Activated T-helper 2 cell treated with anti-CD3 and anti-CD28 coated beads, Interferon-gamma antibody, Interleukin-2, Interleukin-4, amounts not matched to agents 10 μg/mL and 5 μg/mL and 100 μg/mL, durations not matched to agents 14 hours and 24 hours and 36 hours (primary cell): ENCODE measurements around the gene POC1A. TPM values are rescaled to one million over a fixed set of nuclear protein-coding genes. Genes with fewer than 3 reads are reported as not detected.

Experiments
- DNase-seq: peaks from one replicate; pipeline ENCODE4 v3.0.0; 2021; ENCODE audit warnings: low spot score
- H3K27ac Mint-ChIP-seq: one replicate; pipeline ENCODE4 v1.8.0; 2021; ENCODE audit warnings: mixed read lengths
- H3K27me3 Mint-ChIP-seq: one replicate; pipeline ENCODE4 v1.8.0; 2021; ENCODE audit warnings: low read depth, mixed read lengths
- H3K36me3 Mint-ChIP-seq: one replicate; pipeline ENCODE4 v1.8.0; 2021; ENCODE audit warnings: low read depth, mixed read lengths
- H3K4me1 Mint-ChIP-seq: one replicate; pipeline ENCODE4 v1.8.0; 2021; ENCODE audit warnings: low read depth, mixed read lengths
- H3K4me3 Mint-ChIP-seq: one replicate; pipeline ENCODE4 v1.8.0; 2021; ENCODE audit warnings: low read depth, mild to moderate bottlenecking, moderate library complexity, mixed read lengths
- H3K9me3 Mint-ChIP-seq: one replicate; pipeline ENCODE4 v1.8.0; 2021; ENCODE audit warnings: mixed read lengths
- intact Hi-C: fragments of 100-400 bp; cut with micrococcal nuclease; formaldehyde crosslinking; loops from one replicate; pipeline ENCODE4 v1.15.1; 2023
- total RNA-seq: library from RNA; stranded (reverse); gene quantifications from 2 replicates; pipeline ENCODE4 v1.2.3, GENCODE V29; 2022

POC1A gene
- total RNA-seq, 1 donor from 2014 or later: 20.4 TPM

GRCh38 chr3:52088445-52089367, 65.5 kb downstream of the POC1A start:
- intact Hi-C loops: no loop called here
- no peaks in the 10 kb centered on the region for H3K9me3 Mint-ChIP-seq
- H3K4me1 Mint-ChIP-seq: peaks cover 25% of the 10 kb centered on the region
- H3K27me3 Mint-ChIP-seq: no peaks in the 10 kb centered on the region
- no peak overlapping the region for H3K4me3 Mint-ChIP-seq
- H3K36me3 Mint-ChIP-seq: peaks cover 11% of the 10 kb centered on the region
- H3K27ac Mint-ChIP-seq: peak overlapping the region; percentile 17
- DNase-seq: no peak

- H3K27ac Mint-ChIP-seq: peak overlapping the region; percentile 84
- no peak for DNase-seq
- intact Hi-C loops: loop anchor here (2.0 kb wide), 1 partner anchor 31 kb away; the partner anchor contains the start of gene DUSP7
- no peaks in the 10 kb centered on the region for H3K9me3 Mint-ChIP-seq
- H3K27me3 Mint-ChIP-seq: no peaks in the 10 kb centered on the region
- peaks cover 9% of the 10 kb centered on the region for H3K36me3 Mint-ChIP-seq
- H3K4me1 Mint-ChIP-seq: peaks cover 25% of the 10 kb centered on the region
- H3K4me3 Mint-ChIP-seq: no peak overlapping the region
These were observed 66.5 kb downstream of the POC1A start for GRCh38 chr3:52087731-52088130.

GRCh38 chr3:52086976-52087663, 67.1 kb downstream of the POC1A start:
- intact Hi-C loops: loop anchor here (2.0 kb wide), 1 partner anchor 30 kb away; the partner anchor contains the start of gene DUSP7
- Mint-ChIP-seq H3K4me1 (peaks cover 25% of the 10 kb centered on the region), H3K9me3 (no peaks in the 10 kb centered on the region), H3K4me3 (no peak overlapping the region), H3K36me3 (peaks cover 9% of the 10 kb centered on the region), H3K27me3 (no peaks in the 10 kb centered on the region), H3K27ac (peak overlapping the region; percentile 84)
- no peak for DNase-seq

- peak overlapping the region; percentile 84 for H3K27ac Mint-ChIP-seq
- no peaks in the 10 kb centered on the region for H3K27me3 Mint-ChIP-seq
- DNase-seq: no peak
- H3K4me1 Mint-ChIP-seq: peaks cover 25% of the 10 kb centered on the region
- intact Hi-C loops: loop anchor here (2.0 kb wide), 1 partner anchor 30 kb away; the partner anchor contains the start of gene DUSP7
- H3K9me3 Mint-ChIP-seq: no peaks in the 10 kb centered on the region
- no peak overlapping the region for H3K4me3 Mint-ChIP-seq
- H3K36me3 Mint-ChIP-seq: peaks cover 5% of the 10 kb centered on the region
These were observed 67.8 kb downstream of the POC1A start for GRCh38 chr3:52086461-52086860.

GRCh38 chr3:52085681-52086282, 68.4 kb downstream of the POC1A start:
- Mint-ChIP-seq H3K4me1 (peaks cover 25% of the 10 kb centered on the region), H3K27ac (peak overlapping the region; percentile 84), H3K9me3 (no peaks in the 10 kb centered on the region), H3K4me3 (no peak overlapping the region), H3K36me3 (peaks cover 4% of the 10 kb centered on the region), H3K27me3 (no peaks in the 10 kb centered on the region)
- DNase-seq: no peak
- intact Hi-C loops: loop anchor here (2.0 kb wide), 1 partner anchor 29 kb away; the partner anchor contains the start of gene DUSP7

- intact Hi-C loops: no loop called here
- H3K27me3 Mint-ChIP-seq: no peaks in the 10 kb centered on the region
- no peak overlapping the region for H3K4me3 Mint-ChIP-seq
- H3K9me3 Mint-ChIP-seq: no peaks in the 10 kb centered on the region
- peak overlapping the region; percentile 14 for H3K27ac Mint-ChIP-seq
- H3K4me1 Mint-ChIP-seq: peaks cover 25% of the 10 kb centered on the region
- peaks cover 4% of the 10 kb centered on the region for H3K36me3 Mint-ChIP-seq
- DNase-seq: no peak
These were observed 69.1 kb downstream of the POC1A start for GRCh38 chr3:52084954-52085680.

GRCh38 chr3:52084216-52084945, 69.8 kb downstream of the POC1A start:
- Mint-ChIP-seq H3K4me3 (no peak overlapping the region), H3K27me3 (no peaks in the 10 kb centered on the region), H3K36me3 (peaks cover 4% of the 10 kb centered on the region), H3K27ac (peak overlapping the region; percentile 17), H3K9me3 (no peaks in the 10 kb centered on the region), H3K4me1 (peaks cover 25% of the 10 kb centered on the region)
- intact Hi-C loops: no loop called here
- DNase-seq: no peak

- Mint-ChIP-seq H3K4me1 (peaks cover 25% of the 10 kb centered on the region), H3K4me3 (no peak overlapping the region), H3K27ac (no peak overlapping the region), H3K36me3 (peaks cover 4% of the 10 kb centered on the region), H3K9me3 (no peaks in the 10 kb centered on the region), H3K27me3 (no peaks in the 10 kb centered on the region)
- no peak for DNase-seq
- intact Hi-C loops: no loop called here
These were observed 70.6 kb downstream of the POC1A start for GRCh38 chr3:52083556-52084087.

GRCh38 chr3:52082951-52083350, 71.3 kb downstream of the POC1A start:
- Mint-ChIP-seq H3K27ac (no peak overlapping the region), H3K4me3 (no peak overlapping the region), H3K9me3 (no peaks in the 10 kb centered on the region), H3K4me1 (peaks cover 25% of the 10 kb centered on the region), H3K27me3 (no peaks in the 10 kb centered on the region), H3K36me3 (peaks cover 4% of the 10 kb centered on the region)
- no peak for DNase-seq
- intact Hi-C loops: no loop called here

GRCh38 chr3:52080830-52081719, 73.1 kb downstream of the POC1A start:
- H3K36me3 Mint-ChIP-seq: no peaks in the 10 kb centered on the region
- DNase-seq: no peak
- intact Hi-C loops: no loop called here
- no peak overlapping the region for H3K27ac Mint-ChIP-seq
- H3K9me3 Mint-ChIP-seq: no peaks in the 10 kb centered on the region
- H3K4me1 Mint-ChIP-seq: peaks cover 6% of the 10 kb centered on the region
- no peaks in the 10 kb centered on the region for H3K27me3 Mint-ChIP-seq
- no peak overlapping the region for H3K4me3 Mint-ChIP-seq

GRCh38 chr3:52079958-52080357, 74.3 kb downstream of the POC1A start:
- H3K4me1 Mint-ChIP-seq: no peaks in the 10 kb centered on the region
- no peaks in the 10 kb centered on the region for H3K9me3 Mint-ChIP-seq
- no peak overlapping the region for H3K4me3 Mint-ChIP-seq
- DNase-seq: no peak
- no peak overlapping the region for H3K27ac Mint-ChIP-seq
- H3K36me3 Mint-ChIP-seq: no peaks in the 10 kb centered on the region
- intact Hi-C loops: no loop called here
- no peaks in the 10 kb centered on the region for H3K27me3 Mint-ChIP-seq
